Stimulated activated CD8-positive, alpha-beta memory T cell treated with anti-CD3 and anti-CD28 coated beads, Interleukin-4, amount 100 ng/mL, for 48 hours (primary cell): ENCODE results near the gene TCEAL7.

Experiments used
- DNase-seq: peaks from one replicate; pipeline ENCODE4 v3.0.0-alpha.2; 2020

Gene TCEAL7

GRCh38 chrX:103369479-103369878 lies 39.4 kb downstream of the TCEAL7 start:
- no peak for DNase-seq

GRCh38 chrX:103372886-103373285 lies 42.8 kb downstream of the TCEAL7 start:
- no peak for DNase-seq

GRCh38 chrX:103373581-103373980 lies 43.5 kb downstream of the TCEAL7 start:
- DNase-seq, result no peak

- DNase-seq, result peak; percentile 47
Measured at GRCh38 chrX:103376118-103376978, 46.3 kb downstream of the TCEAL7 start, which contains the start of gene BEX3. TSS of gene BEX3 (plus strand) at chrX:103376538. CDS start at chrX:103377522, 984 bp downstream.

- DNase-seq, result no peak
Measured at GRCh38 chrX:103376979-103377324, 46.9 kb downstream of the TCEAL7 start.

- no peak for DNase-seq
Measured at GRCh38 chrX:103378990-103379389, 49.0 kb downstream of the TCEAL7 start.
